ENCODE results near the gene RTN4RL2. TPM values are rescaled to one million over a fixed set of nuclear protein-coding genes. Genes with fewer than 3 reads are reported as not detected.

Gene RTN4RL2
- total RNA-seq, 1 experiment from 2014 or later = 0.26 TPM

DNA sequence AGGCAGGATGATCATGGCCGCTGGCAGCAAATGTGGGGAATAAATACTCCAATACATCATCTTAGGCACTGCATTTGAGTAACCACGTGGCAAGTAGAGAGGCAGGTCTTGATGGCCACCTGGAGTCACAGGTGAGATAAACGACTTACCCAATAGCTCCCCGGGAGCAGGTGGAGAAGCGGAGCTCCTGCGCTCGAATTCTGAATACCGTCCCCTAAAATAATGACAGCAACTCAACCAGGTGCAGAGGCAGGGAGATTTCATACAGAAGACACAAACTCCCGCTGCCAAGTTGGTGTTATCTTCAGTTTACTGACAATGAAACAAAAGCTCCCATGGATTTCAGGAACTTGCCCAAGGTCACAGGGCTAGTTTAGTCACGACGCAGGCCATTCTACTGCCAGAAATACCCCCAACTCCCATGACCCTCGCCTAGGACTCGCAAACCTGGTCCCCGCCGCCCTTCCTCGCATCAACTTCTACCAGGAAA, 33.8 kb upstream of the RTN4RL2 start:
- peaks cover 9% of the 10 kb centered on the region for H3K4me1 ChIP-seq
- no peak for DNase-seq
- no peak overlapping the region for H3K4me3 ChIP-seq
- H3K27ac ChIP-seq = no peak overlapping the region
- H3K9me3 ChIP-seq (replicated peaks) = no peaks in the 10 kb centered on the region
- no peaks in the 10 kb centered on the region for H3K36me3 ChIP-seq
- no peaks in the 10 kb centered on the region for H3K27me3 ChIP-seq

DNA sequence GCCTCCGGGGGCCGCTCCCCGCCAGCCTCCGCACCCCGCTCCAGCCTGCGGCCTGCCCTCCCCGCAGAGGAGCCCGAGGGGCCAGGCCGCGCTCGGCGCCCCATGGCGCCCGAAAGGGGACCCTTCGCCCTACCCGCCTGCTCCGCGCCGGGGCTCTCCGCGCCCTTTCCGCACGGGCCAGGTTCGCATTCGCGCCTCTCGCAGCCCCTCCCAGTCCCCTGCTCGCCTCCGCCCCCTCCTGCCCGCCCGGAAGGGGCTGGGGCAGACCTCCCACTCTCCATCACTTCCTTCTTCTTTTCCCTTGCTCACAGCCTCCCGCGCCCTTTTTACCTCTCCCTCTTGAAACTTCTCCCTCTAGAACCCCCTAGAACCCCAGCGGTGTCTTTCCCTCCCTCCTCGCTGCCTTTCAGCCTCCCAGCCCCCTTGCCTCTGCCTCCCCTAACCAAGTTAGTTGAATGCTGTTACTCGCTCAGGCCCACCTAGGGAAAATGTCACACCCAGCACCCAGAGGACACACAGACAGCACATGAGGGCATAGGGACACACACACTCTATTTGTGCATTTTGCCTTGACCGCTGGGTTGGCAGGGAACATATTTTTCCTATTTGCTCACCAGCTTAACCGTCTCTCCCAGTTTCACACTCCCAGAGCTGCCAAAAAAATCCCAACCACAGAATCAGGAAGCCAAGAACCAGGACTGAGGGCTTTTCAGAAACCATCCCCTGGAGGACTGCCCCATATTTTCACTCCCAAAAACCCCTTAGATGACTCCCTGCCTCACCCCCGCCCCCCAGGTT, 33.2 kb upstream of the RTN4RL2 start, which contains the start of gene SLC43A3:
SLC43A3 (minus strand) TSS at position 193 of the 798 bp plus-strand sequence. CDS start 949 bp downstream, outside the sequence.
- H3K36me3 ChIP-seq = no peaks in the 10 kb centered on the region
- no peaks in the 10 kb centered on the region for H3K27me3 ChIP-seq
- no peak within 1 kb of the TSS for H3K27ac ChIP-seq
- no peak within 1 kb of the TSS for H3K4me3 ChIP-seq
- H3K4me1 ChIP-seq = peaks cover 9% of the 10 kb centered on the region
- DNase-seq = peak; percentile 13 to 30
- H3K9me3 ChIP-seq (replicated peaks) = no peaks in the 10 kb centered on the region

DNA sequence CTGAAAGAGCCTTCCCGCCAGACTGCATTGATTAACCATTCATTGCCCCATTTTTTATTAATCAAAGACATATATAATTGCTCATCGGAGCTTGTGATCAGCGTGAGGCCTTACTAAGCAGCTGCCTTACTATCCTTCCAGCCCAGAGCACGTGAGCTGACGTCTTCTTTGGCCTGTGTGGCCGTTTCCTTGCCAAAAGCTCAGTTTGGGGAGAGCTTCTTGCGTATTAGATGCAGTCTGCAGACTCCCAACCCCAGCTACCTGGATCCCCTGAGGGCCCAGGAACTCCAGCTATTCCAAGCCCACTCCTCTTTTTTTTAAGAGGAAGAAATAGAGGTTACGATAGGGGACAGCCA, 32.6 kb upstream of the RTN4RL2 start:
- Histone ChIP-seq H3K27me3 (no peaks in the 10 kb centered on the region), H3K27ac (no peak overlapping the region), H3K4me3 (no peak overlapping the region), H3K9me3 (replicated peaks) (no peaks in the 10 kb centered on the region), H3K4me1 (peaks cover 9% of the 10 kb centered on the region), H3K36me3 (no peaks in the 10 kb centered on the region)
- no peak for DNase-seq

DNA sequence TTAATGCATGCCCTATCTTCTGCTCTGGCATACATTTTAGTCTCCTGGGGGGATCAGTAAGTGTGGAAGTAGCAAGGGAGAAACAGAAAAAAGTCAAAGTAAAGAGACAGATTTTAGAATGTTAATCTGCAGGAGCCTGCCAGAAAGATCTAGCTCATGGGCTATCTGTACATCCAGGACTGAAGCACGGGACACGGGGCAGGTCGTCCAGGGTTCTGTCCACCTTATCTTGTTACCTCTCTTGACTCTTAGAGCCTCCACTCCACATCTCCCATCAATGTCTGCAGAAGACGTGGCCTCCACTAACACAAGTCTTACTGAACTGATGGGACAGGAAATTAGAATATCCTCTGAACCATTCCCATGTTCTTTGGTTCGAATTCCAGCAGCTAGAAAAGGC, 31.7 kb upstream of the RTN4RL2 start:
- Histone ChIP-seq H3K27me3 (peaks cover 4% of the 10 kb centered on the region; the same call in 1 of the 2 replicates), H3K9me3 (replicated peaks) (no peaks in the 10 kb centered on the region), H3K4me1 (peaks cover 9% of the 10 kb centered on the region), H3K4me3 (no peak overlapping the region), H3K27ac (no peak overlapping the region), H3K36me3 (no peaks in the 10 kb centered on the region)
- DNase-seq = no peak

DNA sequence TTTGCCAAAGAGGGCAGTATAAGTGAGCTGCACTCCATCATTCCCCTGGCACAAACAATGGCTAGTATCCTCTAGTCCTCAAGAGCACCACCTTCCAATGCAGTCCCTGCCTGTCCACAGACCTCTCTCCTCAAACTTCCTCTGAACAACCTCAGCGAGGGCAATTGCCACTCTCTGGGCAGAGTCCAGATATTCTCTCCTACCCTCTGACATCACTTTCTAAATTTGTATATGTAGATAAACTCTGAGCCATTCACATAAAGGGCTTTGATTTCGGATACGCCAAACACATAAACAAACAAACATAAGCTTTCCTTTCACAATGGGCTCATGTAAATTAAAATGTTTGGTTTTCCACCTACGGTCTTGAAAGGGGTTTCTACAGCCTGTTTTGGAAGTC, 30.4 kb upstream of the RTN4RL2 start:
- no peak overlapping the region for H3K27ac ChIP-seq
- no peak for DNase-seq
- H3K4me3 ChIP-seq = no peak overlapping the region
- H3K36me3 ChIP-seq = no peaks in the 10 kb centered on the region
- H3K27me3 ChIP-seq = peaks cover 4% of the 10 kb centered on the region; the same call in 1 of the 2 replicates
- no peaks in the 10 kb centered on the region for H3K9me3 ChIP-seq (replicated peaks)
- peaks cover 7% of the 10 kb centered on the region for H3K4me1 ChIP-seq

DNA sequence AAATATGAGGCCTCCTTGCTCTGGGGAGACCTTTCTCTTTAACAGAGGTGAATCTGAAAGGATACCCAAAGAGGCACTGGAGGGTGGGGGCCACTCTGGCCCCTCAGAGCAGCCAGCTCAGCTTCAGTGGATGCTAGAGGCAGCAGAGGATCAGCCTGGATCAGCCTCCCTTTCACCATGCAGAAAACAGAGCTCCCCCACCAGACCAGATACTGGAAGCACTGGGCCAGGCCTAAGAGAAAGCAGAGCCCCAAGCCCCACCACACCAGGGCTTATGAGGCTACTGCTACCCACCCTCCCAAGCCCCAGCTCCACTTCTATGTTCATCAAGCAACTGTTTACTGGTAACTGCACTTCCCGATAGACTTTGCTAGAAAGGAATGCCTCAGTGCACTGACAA, 29.4 kb upstream of the RTN4RL2 start:
- no peak overlapping the region for H3K4me3 ChIP-seq
- no peak overlapping the region for H3K27ac ChIP-seq
- no peaks in the 10 kb centered on the region for H3K9me3 ChIP-seq (replicated peaks)
- peaks cover 4% of the 10 kb centered on the region; the same call in 1 of the 2 replicates for H3K27me3 ChIP-seq
- H3K36me3 ChIP-seq = no peaks in the 10 kb centered on the region
- no peaks in the 10 kb centered on the region; the same call in 1 of the 2 replicates for H3K4me1 ChIP-seq
- DNase-seq = no peak

DNA sequence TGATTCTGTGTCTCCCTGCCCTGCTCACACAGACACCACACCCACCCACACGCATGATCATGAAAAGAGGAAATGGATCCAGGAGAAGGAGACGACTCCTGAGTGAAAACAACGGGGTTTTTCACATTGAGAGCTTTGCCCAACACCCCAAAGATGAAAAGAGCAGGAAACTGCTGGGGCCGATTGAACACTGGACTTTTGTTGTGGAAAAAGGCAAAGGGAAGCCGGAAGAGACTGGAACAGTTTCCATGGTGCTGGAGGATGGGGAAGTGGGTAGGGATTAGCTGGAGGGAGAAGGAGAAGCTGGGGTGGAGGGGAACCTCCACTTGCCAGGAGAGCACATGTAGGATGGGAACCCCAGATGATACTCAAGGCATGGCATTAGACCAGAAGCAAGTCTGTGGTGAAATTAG, 28.2 kb upstream of the RTN4RL2 start:
- no peak overlapping the region for H3K4me3 ChIP-seq
- no peaks in the 10 kb centered on the region for H3K36me3 ChIP-seq
- H3K4me1 ChIP-seq = no peaks in the 10 kb centered on the region
- peaks cover 4% of the 10 kb centered on the region; the same call in 1 of the 2 replicates for H3K27me3 ChIP-seq
- no peak for DNase-seq
- no peak overlapping the region for H3K27ac ChIP-seq
- H3K9me3 ChIP-seq (replicated peaks) = no peaks in the 10 kb centered on the region

DNA sequence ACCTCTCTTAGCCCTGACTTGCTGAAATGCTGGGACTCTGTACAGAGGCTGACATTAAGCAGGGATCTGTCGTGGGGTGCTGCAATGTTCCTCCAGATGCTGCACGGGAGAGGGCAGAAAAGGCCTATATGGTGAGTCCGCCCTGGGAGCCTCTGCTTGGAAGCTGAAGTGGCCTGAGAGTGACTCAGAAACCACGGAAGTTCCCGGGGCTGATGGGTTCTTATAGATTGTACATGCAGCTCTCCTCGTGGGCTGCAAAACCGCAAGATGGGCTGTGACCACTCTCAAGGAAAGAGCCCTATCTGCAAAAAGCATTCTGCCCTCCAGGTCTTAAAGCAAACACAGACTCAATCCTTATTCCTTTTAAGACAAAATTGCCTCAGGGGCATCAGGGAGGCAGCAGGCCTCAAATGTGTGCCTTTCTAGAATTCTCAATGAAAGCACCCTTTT, 27.6 kb upstream of the RTN4RL2 start:
- Histone ChIP-seq H3K9me3 (replicated peaks) (no peaks in the 10 kb centered on the region), H3K4me3 (no peak overlapping the region), H3K4me1 (no peaks in the 10 kb centered on the region), H3K27me3 (peaks cover 4% of the 10 kb centered on the region; the same call in 1 of the 2 replicates), H3K36me3 (no peaks in the 10 kb centered on the region), H3K27ac (no peak overlapping the region)
- DNase-seq = no peak

DNA sequence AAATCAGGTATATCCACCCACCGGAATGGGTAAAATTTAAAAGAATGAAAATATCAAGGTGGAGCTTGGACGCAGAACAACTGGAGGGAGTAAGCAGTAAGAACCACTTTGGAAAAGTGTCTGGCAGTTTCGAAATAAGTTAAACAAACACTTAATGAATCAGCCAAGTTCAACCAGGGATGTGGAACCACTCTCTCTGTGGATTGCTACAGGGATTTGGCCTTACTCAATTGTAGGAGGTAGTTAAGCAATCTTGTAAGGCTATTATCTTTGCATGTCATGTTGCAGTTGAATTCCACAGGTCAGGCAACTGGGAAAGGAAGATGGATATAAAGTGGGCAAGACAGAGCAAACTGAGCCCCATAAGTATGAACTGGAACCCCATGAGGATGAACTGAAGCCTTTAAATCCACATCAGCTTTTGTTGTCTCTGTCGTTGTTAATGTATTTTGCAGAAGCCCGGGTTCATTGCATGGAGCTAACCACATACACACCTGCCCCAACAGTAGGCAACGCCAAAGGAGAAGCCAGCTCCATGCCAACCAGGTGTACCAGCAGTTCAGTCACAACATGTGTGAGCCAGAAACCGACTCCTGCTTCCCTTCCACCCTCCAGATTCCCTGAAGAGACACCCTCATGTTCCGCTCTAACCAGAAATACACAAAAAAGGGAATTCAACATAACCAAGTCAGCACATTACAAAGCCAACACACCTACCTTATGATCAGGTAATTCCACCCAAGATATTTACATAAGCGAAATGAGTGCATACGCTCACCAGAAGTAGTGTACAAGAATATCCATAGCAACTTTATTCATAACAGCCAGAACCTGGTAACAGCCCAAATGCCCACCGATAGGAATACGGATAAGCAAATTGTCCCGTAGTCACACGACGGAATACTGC, 25.4 kb upstream of the RTN4RL2 start:
- H3K27me3 ChIP-seq = peaks cover 4% of the 10 kb centered on the region; the same call in 1 of the 2 replicates
- DNase-seq = no peak
- H3K4me1 ChIP-seq = no peaks in the 10 kb centered on the region
- H3K27ac ChIP-seq = no peak overlapping the region
- no peak overlapping the region for H3K4me3 ChIP-seq
- no peaks in the 10 kb centered on the region for H3K36me3 ChIP-seq
- H3K9me3 ChIP-seq (replicated peaks) = no peaks in the 10 kb centered on the region

DNA sequence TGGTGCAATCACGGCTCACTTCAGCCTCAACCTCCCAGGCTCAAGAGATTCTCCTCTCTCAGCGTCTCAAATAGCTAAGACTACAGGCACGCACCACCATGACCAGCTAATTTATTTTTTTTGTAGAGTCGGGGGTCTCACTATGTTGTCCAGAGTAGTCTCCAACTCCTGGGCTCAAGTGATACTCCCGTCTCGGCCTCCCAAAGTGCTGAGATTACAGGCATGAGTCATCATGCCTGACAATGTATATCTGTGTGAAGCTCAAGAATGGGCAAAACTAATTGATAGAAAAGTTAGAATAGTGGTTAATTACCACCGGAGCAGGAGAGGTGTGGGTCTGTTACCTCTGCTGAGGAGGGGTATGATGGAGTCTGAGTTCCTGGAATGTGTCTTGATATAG, 24.3 kb upstream of the RTN4RL2 start:
- no peak overlapping the region for H3K27ac ChIP-seq
- H3K36me3 ChIP-seq = no peaks in the 10 kb centered on the region
- no peaks in the 10 kb centered on the region for H3K9me3 ChIP-seq (replicated peaks)
- no peaks in the 10 kb centered on the region for H3K4me1 ChIP-seq
- H3K4me3 ChIP-seq = no peak overlapping the region
- DNase-seq = no peak
- peaks cover 4% of the 10 kb centered on the region; the same call in 1 of the 2 replicates for H3K27me3 ChIP-seq

DNA sequence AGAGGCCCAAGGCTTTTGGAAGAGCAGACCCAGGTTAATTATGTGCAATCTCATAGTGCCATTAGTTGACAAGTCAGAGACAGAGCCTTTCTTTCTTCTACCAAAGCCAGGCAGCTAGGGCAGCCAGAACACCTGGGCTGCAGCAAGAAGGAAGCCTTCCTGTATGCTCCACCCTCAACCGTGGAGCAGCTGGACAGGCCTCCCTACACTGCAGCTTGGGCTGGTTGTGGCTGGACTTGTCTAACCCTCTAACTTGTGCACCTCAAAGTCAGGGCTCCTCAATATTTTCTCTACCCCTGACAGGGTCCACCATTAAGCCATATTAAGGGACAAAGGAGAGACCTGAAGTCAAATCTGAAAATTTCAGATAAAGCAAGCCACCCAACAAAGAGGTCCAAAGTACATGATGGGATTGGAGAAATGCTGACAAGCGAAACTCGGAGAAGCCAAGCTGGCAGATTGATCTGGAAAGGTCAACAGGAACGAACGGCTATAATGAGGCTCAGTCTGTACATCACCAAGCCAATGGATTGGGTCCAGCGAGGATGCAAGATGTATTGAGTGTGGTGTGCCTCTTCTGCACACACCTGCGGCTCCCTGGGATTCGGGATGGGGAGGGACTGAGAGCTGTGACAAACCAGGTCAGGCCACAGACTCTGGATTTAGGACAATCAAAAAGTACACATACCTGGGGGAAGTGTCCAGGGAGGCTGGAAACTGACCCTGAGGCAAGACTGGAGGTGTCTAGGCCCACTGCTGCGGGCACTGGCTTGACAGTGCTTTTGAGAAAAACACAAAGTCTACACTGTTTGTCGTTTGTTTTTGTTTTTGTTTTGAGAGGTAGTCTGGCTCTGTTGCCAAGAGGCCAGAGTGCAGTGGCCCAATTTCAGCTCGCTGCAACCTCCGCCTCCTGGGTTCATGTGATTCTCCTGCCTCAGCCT, 21.7 kb upstream of the RTN4RL2 start:
- no peak for DNase-seq
- Histone ChIP-seq H3K9me3 (replicated peaks) (no peaks in the 10 kb centered on the region), H3K27ac (no peak overlapping the region), H3K27me3 (0 out of 2 replicates have a peak, but pooled peaks cover under 1% of the 10 kb centered on the region), H3K36me3 (no peaks in the 10 kb centered on the region), H3K4me3 (no peak overlapping the region), H3K4me1 (no peaks in the 10 kb centered on the region)

DNA sequence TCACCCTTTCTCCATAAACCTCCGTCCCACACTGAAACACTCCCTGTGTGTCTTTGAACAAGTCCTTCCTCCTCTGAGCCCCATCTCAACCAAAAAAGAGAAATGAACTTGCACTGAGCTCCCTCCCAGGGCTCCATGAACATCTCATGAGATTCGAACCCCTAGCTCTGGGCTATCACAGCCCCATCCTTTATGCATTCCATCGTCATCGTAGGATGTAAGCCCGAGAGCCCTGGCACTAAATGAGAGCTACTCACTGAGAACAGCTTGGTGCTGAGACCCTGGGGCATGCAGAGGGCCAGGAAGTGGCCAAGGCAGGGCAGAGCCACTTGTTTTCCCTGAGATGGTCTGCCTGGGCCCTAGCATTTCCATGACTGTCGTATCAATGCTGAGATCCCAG, 20.5 kb upstream of the RTN4RL2 start:
- no peak for DNase-seq
- Histone ChIP-seq H3K9me3 (replicated peaks) (no peaks in the 10 kb centered on the region), H3K27me3 (no peaks in the 10 kb centered on the region), H3K36me3 (no peaks in the 10 kb centered on the region), H3K27ac (no peak overlapping the region), H3K4me3 (no peak overlapping the region), H3K4me1 (no peaks in the 10 kb centered on the region)

DNA sequence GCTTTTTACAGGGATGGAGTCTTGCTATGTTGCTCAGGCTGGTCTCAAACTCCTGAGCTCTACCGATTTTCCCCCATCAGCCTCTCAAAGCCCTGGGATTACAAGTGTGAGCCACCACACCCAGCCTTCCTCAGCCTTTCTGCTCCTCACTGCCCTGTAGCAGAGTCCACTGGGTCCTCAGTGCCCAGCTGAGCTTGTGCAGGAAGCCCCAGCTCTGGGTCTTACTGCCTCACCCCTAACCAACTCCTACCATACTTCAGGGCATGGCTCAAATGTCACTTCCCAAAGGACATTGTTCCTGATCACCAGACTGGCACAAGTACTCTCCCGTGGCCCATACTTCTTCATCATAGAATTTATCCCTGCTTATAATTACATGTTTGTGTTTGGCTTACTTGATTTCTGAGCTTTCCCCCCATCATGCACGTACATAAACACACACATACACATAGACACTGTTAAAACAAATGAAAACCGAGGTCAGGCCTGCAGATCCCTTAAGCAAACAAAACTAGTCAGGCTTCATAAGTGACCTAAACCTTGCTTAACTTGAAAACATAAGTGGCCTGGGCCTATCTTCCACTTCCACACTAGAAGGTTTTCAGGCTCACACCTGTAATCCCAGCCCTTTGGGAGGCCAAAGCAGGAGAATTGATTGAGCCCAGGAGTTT, 19.4 kb upstream of the RTN4RL2 start:
- Histone ChIP-seq H3K4me1 (no peaks in the 10 kb centered on the region), H3K4me3 (no peak overlapping the region), H3K9me3 (replicated peaks) (no peaks in the 10 kb centered on the region), H3K27ac (no peak overlapping the region), H3K27me3 (no peaks in the 10 kb centered on the region), H3K36me3 (no peaks in the 10 kb centered on the region)
- DNase-seq = no peak

Measured in SJCRH30 (cell line).